GM10266 (cell line): ENCODE results near the gene PCDHB5.
A peak's percentile ranks its signal among the peaks of the same experiment; 100 is the strongest.
"Not testable (repeated sequence)": the region's sequence is repeated elsewhere in the genome, so short reads cannot be mapped to it uniquely, and the experiment has no call there.

ENCODE experiments used
- DNase-seq: peaks from one replicate; pipeline ENCODE4 v3.0.0; 2012; ENCODE audit errors: extremely low spot score
- CTCF ChIP-seq: IDR thresholded peaks from 2 replicates; pipeline ENCODE4 v1.5.1; 2012; ENCODE audit warnings: mild to moderate bottlenecking, low read depth; ENCODE audit not compliant: control insufficient read depth, insufficient read depth; ENCODE audit errors: missing control alignments

PCDHB5 gene

GRCh38 chr5:141135030-141135717 lies at the start of gene PCDHB5:
TSS of gene PCDHB5 (plus strand) at chr5:141135206. CDS start at chr5:141135435, 229 bp downstream.
- DNase-seq, result no peak
- TF ChIP-seq CTCF, result peak; percentile 10

- no peak for TF ChIP-seq CTCF
- DNase-seq, result no peak
Measured at GRCh38 chr5:141094481-141095262, 40.3 kb upstream of the PCDHB5 start, which contains the start of gene PCDHB2. TSS of gene PCDHB2 (plus strand) at chr5:141094615. CDS start at chr5:141094791, 176 bp downstream.

GRCh38 chr5:141095263-141095641 lies 39.8 kb upstream of the PCDHB5 start:
- no peak for DNase-seq

GRCh38 chr5:141096181-141096580 lies 38.8 kb upstream of the PCDHB5 start:
- DNase-seq, result not testable (repeated sequence)

More at GRCh38 chr5:141095263-141095641, 39.8 kb upstream of the PCDHB5 start:
- TF ChIP-seq CTCF, result no peak

- not testable (repeated sequence) for DNase-seq
Measured at GRCh38 chr5:141096586-141096985, 38.4 kb upstream of the PCDHB5 start.

- no peak for TF ChIP-seq CTCF
- DNase-seq, result no peak
Measured at GRCh38 chr5:141100243-141100805, 34.7 kb upstream of the PCDHB5 start, which contains the start of gene PCDHB3. TSS of gene PCDHB3 (plus strand) at chr5:141100473. CDS start at chr5:141100650, 177 bp downstream.

GRCh38 chr5:141101059-141101458 lies 33.9 kb upstream of the PCDHB5 start:
- TF ChIP-seq CTCF, result no peak

GRCh38 chr5:141102070-141102469 lies 32.9 kb upstream of the PCDHB5 start:
- not testable (repeated sequence) for DNase-seq

More at GRCh38 chr5:141101059-141101458, 33.9 kb upstream of the PCDHB5 start:
- DNase-seq, result no peak

GRCh38 chr5:141102471-141102870 lies 32.5 kb upstream of the PCDHB5 start:
- not testable (repeated sequence) for DNase-seq
